Neural cell (in vitro differentiated cells): ENCODE data around the gene UBL3. TPM values are rescaled to one million over a fixed set of nuclear protein-coding genes. Genes with fewer than 3 reads are reported as not detected.

Source experiments
- H2AFZ ChIP-seq: fragments of 200-600, 300-800 bp; sonication (generic), shearing (Covaris generic); 2 replicates; pipeline ENCODE4 v1.6.0; 2014; ENCODE audit warnings: low read depth, mild to moderate bottlenecking, antibody characterized with exemption, low read length, moderate library complexity
- H3F3A ChIP-seq: fragments of 200-600 bp; shearing (Covaris generic); 2 replicates; pipeline ENCODE4 v1.6.1; 2016; ENCODE audit warnings: mild to moderate bottlenecking, moderate library complexity, mixed read lengths, antibody characterized with exemption, low read length; ENCODE audit not compliant: insufficient read depth, poor library complexity, severe bottlenecking
- H3K27ac ChIP-seq: fragments of 200-600, 300-800 bp; sonication (generic), shearing (Covaris generic); 2 replicates; pipeline ENCODE4 v1.5.1; 2014; ENCODE audit warnings: mild to moderate bottlenecking, low read length, moderate library complexity
- H3K27me3 ChIP-seq: fragments of 300-800, 200-600 bp; sonication (generic), shearing (Covaris generic); 2 replicates; pipeline ENCODE4 v1.6.0; 2014; ENCODE audit warnings: mild to moderate bottlenecking, low read depth, low read length, moderate library complexity; ENCODE audit not compliant: insufficient read depth
- H3K36me3 ChIP-seq: fragments of 300-800, 200-600 bp; sonication (generic), shearing (Covaris generic); 2 replicates; pipeline ENCODE4 v1.5.1; 2014; ENCODE audit warnings: mild to moderate bottlenecking, antibody characterized with exemption, low read length, moderate library complexity; ENCODE audit not compliant: insufficient read depth
- H3K4me2 ChIP-seq: fragments of 300-800, 200-600 bp; sonication (generic), shearing (Covaris generic); 2 replicates; pipeline ENCODE4 v1.6.0; 2014; ENCODE audit warnings: mild to moderate bottlenecking, low read length
- H3K4me3 ChIP-seq: fragments of 300-800, 200-600 bp; sonication (generic), shearing (Covaris generic); 2 replicates; pipeline ENCODE4 v1.5.1; 2014; ENCODE audit warnings: mild to moderate bottlenecking, low read length, moderate library complexity
- H3K79me2 ChIP-seq: fragments of 200-600 bp; shearing (Covaris generic); replicated peaks from 2 replicates; pipeline ENCODE4 v1.6.0; 2014; ENCODE audit warnings: mild to moderate bottlenecking, low read length, moderate library complexity; ENCODE audit not compliant: insufficient read depth
- H3K9ac ChIP-seq: fragments of 300-800, 200-600 bp; sonication (generic), shearing (Covaris generic); 2 replicates; pipeline ENCODE4 v1.6.1; 2016; ENCODE audit warnings: mild to moderate bottlenecking, low read length, mixed read lengths
- H3K9me2 ChIP-seq: fragments of 200-600 bp; shearing (Covaris generic); 2 replicates; pipeline ENCODE4 v1.6.1; 2016; ENCODE audit warnings: mild to moderate bottlenecking, low read length, mixed read lengths; ENCODE audit not compliant: insufficient read depth
- H3K9me3 ChIP-seq: fragments of 200-600, 300-800 bp; sonication (generic), shearing (Covaris generic); 2 replicates; pipeline ENCODE4 v1.6.1; 2016; ENCODE audit warnings: mild to moderate bottlenecking, mixed run types, low read length, moderate library complexity, mixed read lengths
- H4K20me1 ChIP-seq: fragments of 200-600 bp; shearing (Covaris generic); 2 replicates; pipeline ENCODE4 v1.6.1; 2016; ENCODE audit warnings: mild to moderate bottlenecking, mixed run types; ENCODE audit not compliant: insufficient read depth
- EP300 ChIP-seq: fragments of 450-650 bp; conservative IDR thresholded peaks from 2 replicates; pipeline ENCODE4 v1.6.1; 2014; ENCODE audit warnings: antibody characterized with exemption, mild to moderate bottlenecking, moderate library complexity; ENCODE audit not compliant: poor library complexity, severe bottlenecking
- EZH2 ChIP-seq: fragments of 200-600, 300-800 bp; shearing (Covaris generic), sonication (generic); IDR thresholded peaks from 2 replicates; pipeline ENCODE4 v1.6.1; 2014; ENCODE audit warnings: antibody characterized with exemption, low read length, borderline replicate concordance, mild to moderate bottlenecking; ENCODE audit not compliant: insufficient read depth, poor library complexity, severe bottlenecking
- MXI1 ChIP-seq: fragments of 450-650 bp; conservative IDR thresholded peaks from 2 replicates; pipeline ENCODE4 v1.6.1; 2014; ENCODE audit warnings: antibody characterized with exemption, mild to moderate bottlenecking; ENCODE audit not compliant: poor library complexity, severe bottlenecking
- POLR2AphosphoS5 ChIP-seq: IDR thresholded peaks from 2 replicates; pipeline ENCODE4 v1.6.1; 2012
- RAD21 ChIP-seq: fragments of 450-650 bp; conservative IDR thresholded peaks from 2 replicates; pipeline ENCODE4 v1.6.1; 2014; ENCODE audit warnings: antibody characterized with exemption, mild to moderate bottlenecking, moderate library complexity
- REST ChIP-seq: IDR thresholded peaks from 2 replicates; pipeline ENCODE4 v1.6.1; 2012; ENCODE audit warnings: borderline replicate concordance
- SMC3 ChIP-seq: fragments of 450-650 bp; conservative IDR thresholded peaks from 2 replicates; pipeline ENCODE4 v1.6.1; 2014; ENCODE audit warnings: antibody characterized with exemption, mild to moderate bottlenecking, moderate library complexity; ENCODE audit not compliant: poor library complexity
- TAF1 ChIP-seq: IDR thresholded peaks from 2 replicates; pipeline ENCODE4 v1.6.1; 2012; ENCODE audit warnings: low read depth
- polyA plus RNA-seq: library from polyadenylated mRNA; depleted of rRNA; stranded (reverse); fragments of >200 nt; gene quantifications from 2 replicates; pipeline ENCODE4 v1.2.3, GENCODE V29; 2014
- TF ChIP-seq, protein P1 (sequence below): fragments of 450-650 bp; IDR thresholded peaks from 2 replicates; pipeline ENCODE4 v1.5.1; 2014; ENCODE audit warnings: antibody characterized with exemption, mild to moderate bottlenecking, moderate library complexity; ENCODE audit not compliant: poor library complexity, severe bottlenecking

Gene UBL3
- polyA plus RNA-seq, 1 donor from 2014 or later = 35.8 TPM

GRCh38 chr13:29858667-29859066, 8.2 kb upstream of the UBL3 start:
- Histone ChIP-seq H4K20me1 (no peaks in the 10 kb centered on the region), H3K27me3 (no peaks in the 10 kb centered on the region), H3K9me3 (no peaks in the 10 kb centered on the region), H3K9me2 (no peaks in the 10 kb centered on the region), H3K9ac (no peak overlapping the region), H3K4me2 (no peak overlapping the region), H2AFZ (no peak overlapping the region), H3F3A (no peaks in the 10 kb centered on the region), H3K36me3 (no peaks in the 10 kb centered on the region), H3K79me2 (no peaks in the 10 kb centered on the region), H3K4me3 (no peak overlapping the region), H3K27ac (no peak overlapping the region)
- TF ChIP-seq EP300 (no peak), EZH2 (no peak), POLR2AphosphoS5 (no peak), SMC3 (no peak), REST (no peak), RAD21 (no peak), MXI1 (no peak), TAF1 (no peak)
- TF ChIP-seq, protein P1, sequence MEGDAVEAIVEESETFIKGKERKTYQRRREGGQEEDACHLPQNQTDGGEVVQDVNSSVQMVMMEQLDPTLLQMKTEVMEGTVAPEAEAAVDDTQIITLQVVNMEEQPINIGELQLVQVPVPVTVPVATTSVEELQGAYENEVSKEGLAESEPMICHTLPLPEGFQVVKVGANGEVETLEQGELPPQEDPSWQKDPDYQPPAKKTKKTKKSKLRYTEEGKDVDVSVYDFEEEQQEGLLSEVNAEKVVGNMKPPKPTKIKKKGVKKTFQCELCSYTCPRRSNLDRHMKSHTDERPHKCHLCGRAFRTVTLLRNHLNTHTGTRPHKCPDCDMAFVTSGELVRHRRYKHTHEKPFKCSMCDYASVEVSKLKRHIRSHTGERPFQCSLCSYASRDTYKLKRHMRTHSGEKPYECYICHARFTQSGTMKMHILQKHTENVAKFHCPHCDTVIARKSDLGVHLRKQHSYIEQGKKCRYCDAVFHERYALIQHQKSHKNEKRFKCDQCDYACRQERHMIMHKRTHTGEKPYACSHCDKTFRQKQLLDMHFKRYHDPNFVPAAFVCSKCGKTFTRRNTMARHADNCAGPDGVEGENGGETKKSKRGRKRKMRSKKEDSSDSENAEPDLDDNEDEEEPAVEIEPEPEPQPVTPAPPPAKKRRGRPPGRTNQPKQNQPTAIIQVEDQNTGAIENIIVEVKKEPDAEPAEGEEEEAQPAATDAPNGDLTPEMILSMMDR = no peak

DNA sequence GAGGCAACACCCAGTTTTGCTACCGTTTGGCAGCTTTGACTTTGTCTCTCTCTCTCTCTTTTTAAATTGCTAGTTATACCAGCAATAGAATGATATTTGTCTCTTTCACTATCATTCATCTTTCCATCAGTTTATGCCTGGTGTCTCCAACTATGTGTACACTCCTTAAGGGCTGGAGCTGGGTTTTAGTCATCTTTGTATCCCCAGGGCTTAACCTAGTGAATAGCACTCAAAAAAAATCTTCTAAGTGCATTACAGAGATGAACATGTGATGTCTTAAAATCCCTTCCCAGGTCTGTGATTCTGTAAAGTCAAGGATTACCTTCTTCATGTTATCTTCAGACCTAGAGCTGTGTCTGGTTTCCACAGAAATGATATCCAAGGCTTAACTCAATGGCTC, 7.8 kb upstream of the UBL3 start:
- Histone ChIP-seq H3K4me2 (no peak overlapping the region), H3F3A (no peaks in the 10 kb centered on the region), H4K20me1 (no peaks in the 10 kb centered on the region), H3K4me3 (no peak overlapping the region), H3K9me3 (no peaks in the 10 kb centered on the region), H3K27me3 (no peaks in the 10 kb centered on the region), H3K9ac (no peak overlapping the region), H3K36me3 (no peaks in the 10 kb centered on the region), H3K9me2 (no peaks in the 10 kb centered on the region), H3K79me2 (no peaks in the 10 kb centered on the region), H2AFZ (no peak overlapping the region), H3K27ac (no peak overlapping the region)
- TF ChIP-seq EP300 = no peak
- no peak for TF ChIP-seq RAD21
- no peak for TF ChIP-seq MXI1
- TF ChIP-seq REST = no peak
- no peak for TF ChIP-seq POLR2AphosphoS5
- no peak for TF ChIP-seq EZH2
- TF ChIP-seq SMC3 = no peak
- TF ChIP-seq, protein P1 = no peak
- no peak for TF ChIP-seq TAF1
